Panc1 (cell line): ENCODE data around the gene NPTXR. TPM values are rescaled to one million over a fixed set of nuclear protein-coding genes. Genes with fewer than 3 reads are reported as not detected.

Experiments
- ATAC-seq: fragments of 200-7000 bp; cut with Tn5 transposase; 2 replicates; pipeline ENCODE4 v1.9.1; 2020; ENCODE audit warnings: mild to moderate bottlenecking, moderate library complexity
- BruUV-seq: library from RNA; stranded (reverse); fragments of 400-500 nt; replicated peaks from 2 replicates; lab custom pipeline; 2021; lab: Mats Ljungman, UMichigan
- CTCF ChIA-PET: fragments of 300-600 bp; sonication (Branson Sonifier 250); formaldehyde crosslinking; loops from one replicate; lab custom pipeline; 2022; ENCODE audit warnings: antibody characterized with exemption; lab: Charles Lee
- POLR2A ChIA-PET: fragments of 300-600 bp; sonication (Branson Sonifier 250); formaldehyde crosslinking; loops from one replicate; lab custom pipeline; 2022; ENCODE audit warnings: antibody characterized with exemption; lab: Charles Lee
- DNase-seq: peaks from one replicate; pipeline ENCODE4 v3.0.0-alpha.2; 2010; ENCODE audit warnings: low read depth, low spot score
- H3K27ac ChIP-seq: 2 replicates; pipeline ENCODE4 v1.5.1; 2011; ENCODE audit warnings: mild to moderate bottlenecking, low read length, inconsistent platforms
- H3K27me3 ChIP-seq: fragments of 200-500 bp; sonication (Bioruptor generic); 2 replicates; pipeline ENCODE4 v1.6.0; 2014; ENCODE audit warnings: low read length, inconsistent platforms; ENCODE audit not compliant: control insufficient read depth, insufficient read depth
- H3K36me3 ChIP-seq: fragments of 200-500 bp; sonication (Bioruptor generic); 2 replicates; pipeline ENCODE4 v1.5.1; 2014; ENCODE audit warnings: inconsistent platforms, mild to moderate bottlenecking, low read length, moderate library complexity; ENCODE audit not compliant: control insufficient read depth, insufficient read depth
- H3K4me1 ChIP-seq: 2 replicates; pipeline ENCODE4 v1.5.1; 2011; ENCODE audit warnings: inconsistent platforms, mild to moderate bottlenecking, low read length, moderate library complexity; ENCODE audit not compliant: control insufficient read depth, insufficient read depth
- H3K4me3 ChIP-seq, 2 experiments: 2 replicates each; pipeline ENCODE4 v1.5.1; 2011 to 2012; ENCODE audit warnings: low read depth in 2 of 2, low read length in 2 of 2, mild to moderate bottlenecking in 2 of 2, inconsistent platforms in 1 of 2, moderate library complexity in 1 of 2
- H3K9me3 ChIP-seq: fragments of 200-500 bp; sonication (Bioruptor generic); 2 replicates; pipeline ENCODE4 v1.5.1; 2014; ENCODE audit warnings: low read depth, mild to moderate bottlenecking, inconsistent platforms, low read length, moderate library complexity; ENCODE audit not compliant: control insufficient read depth, insufficient read depth
- POLR2AphosphoS5 ChIP-seq: IDR thresholded peaks from 2 replicates; pipeline ENCODE4 v1.6.1; 2012; ENCODE audit warnings: mild to moderate bottlenecking, low read depth, low read length, moderate library complexity
- SIN3A ChIP-seq: IDR thresholded peaks from 2 replicates; pipeline ENCODE4 v1.6.1; 2012; ENCODE audit warnings: low read depth, mild to moderate bottlenecking, low read length, moderate library complexity, borderline replicate concordance; ENCODE audit not compliant: insufficient read depth
- TCF7L2 ChIP-seq: IDR thresholded peaks from 2 replicates; pipeline ENCODE4 v1.6.1; 2011; ENCODE audit warnings: mild to moderate bottlenecking, low read depth, low read length, inconsistent platforms
- in situ Hi-C: cut with HindIII; loops from 2 replicates; pipeline ENCODE4 v1.10.0; 2016; ENCODE audit warnings: low sequenced_read_pairs, low pct_unique_long_range_greater_than_20kb
- intact Hi-C: fragments of 100-400 bp; cut with micrococcal nuclease; formaldehyde crosslinking; loops from one replicate; pipeline ENCODE4 v1.10.0; 2022; ENCODE audit not compliant: unreplicated experiment
- total RNA-seq: library from RNA; stranded (reverse); gene quantifications from one replicate; pipeline ENCODE4 v1.2.1, GENCODE V29; 2021; ENCODE audit not compliant: unreplicated experiment
- TF ChIP-seq, protein P1 (sequence below): fragments of 450-650 bp; IDR thresholded peaks from 2 replicates; pipeline ENCODE4 v1.5.1; 2017; ENCODE audit warnings: mild to moderate bottlenecking
- TF ChIP-seq, protein P2 (sequence below), 2 experiments: IDR thresholded peaks; 2 replicates each; pipeline ENCODE4 v1.6.1; 2011 to 2012; ENCODE audit warnings: low read depth in 2 of 2, control low read depth in 1 of 2, low read length in 1 of 2, mild to moderate bottlenecking in 1 of 2, moderate library complexity in 1 of 2; ENCODE audit not compliant: insufficient read depth in 1 of 2

The NPTXR gene
- total RNA-seq, 1 experiment from 2014 or later: 32.6 TPM

DNA sequence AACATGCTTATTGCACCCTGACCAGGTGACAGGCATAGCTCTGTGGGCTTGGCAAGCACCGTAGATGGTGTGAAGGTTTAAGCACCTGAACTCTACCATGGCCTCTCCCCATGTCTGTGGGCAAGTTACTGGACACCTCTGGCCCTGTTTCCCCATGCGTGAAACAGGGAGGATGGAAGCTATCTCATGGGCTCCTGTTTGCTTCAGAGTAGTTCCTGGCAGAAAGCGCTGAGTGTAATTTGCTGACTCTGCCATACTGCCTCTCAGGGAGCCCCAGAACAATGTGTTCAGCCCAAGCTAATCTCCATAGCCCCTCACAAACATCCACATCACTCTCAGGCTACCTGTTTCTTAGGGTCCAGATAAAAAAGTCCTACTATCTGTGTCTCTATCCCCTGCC is 25.8 kb upstream of the NPTXR start:
- H3K27me3 ChIP-seq: no peaks in the 10 kb centered on the region
- ChIA-PET CTCF (interaction anchor here (0.6 to 1.5 kb wide), 6 partner anchors 43 to 221 kb away, joined by 3 to 11 read pairs (median 6); no protein-coding TSS in a partner anchor), POLR2A (no interaction called here)
- no peak overlapping the region for H3K4me3 ChIP-seq
- no peaks in the 10 kb centered on the region; the same call in 1 of the 2 replicates for H3K36me3 ChIP-seq
- no peak for TF ChIP-seq POLR2AphosphoS5
- no peak for TF ChIP-seq SIN3A
- TF ChIP-seq, protein P1, sequence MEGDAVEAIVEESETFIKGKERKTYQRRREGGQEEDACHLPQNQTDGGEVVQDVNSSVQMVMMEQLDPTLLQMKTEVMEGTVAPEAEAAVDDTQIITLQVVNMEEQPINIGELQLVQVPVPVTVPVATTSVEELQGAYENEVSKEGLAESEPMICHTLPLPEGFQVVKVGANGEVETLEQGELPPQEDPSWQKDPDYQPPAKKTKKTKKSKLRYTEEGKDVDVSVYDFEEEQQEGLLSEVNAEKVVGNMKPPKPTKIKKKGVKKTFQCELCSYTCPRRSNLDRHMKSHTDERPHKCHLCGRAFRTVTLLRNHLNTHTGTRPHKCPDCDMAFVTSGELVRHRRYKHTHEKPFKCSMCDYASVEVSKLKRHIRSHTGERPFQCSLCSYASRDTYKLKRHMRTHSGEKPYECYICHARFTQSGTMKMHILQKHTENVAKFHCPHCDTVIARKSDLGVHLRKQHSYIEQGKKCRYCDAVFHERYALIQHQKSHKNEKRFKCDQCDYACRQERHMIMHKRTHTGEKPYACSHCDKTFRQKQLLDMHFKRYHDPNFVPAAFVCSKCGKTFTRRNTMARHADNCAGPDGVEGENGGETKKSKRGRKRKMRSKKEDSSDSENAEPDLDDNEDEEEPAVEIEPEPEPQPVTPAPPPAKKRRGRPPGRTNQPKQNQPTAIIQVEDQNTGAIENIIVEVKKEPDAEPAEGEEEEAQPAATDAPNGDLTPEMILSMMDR: no peak
- no peak for TF ChIP-seq TCF7L2
- TF ChIP-seq, protein P2, sequence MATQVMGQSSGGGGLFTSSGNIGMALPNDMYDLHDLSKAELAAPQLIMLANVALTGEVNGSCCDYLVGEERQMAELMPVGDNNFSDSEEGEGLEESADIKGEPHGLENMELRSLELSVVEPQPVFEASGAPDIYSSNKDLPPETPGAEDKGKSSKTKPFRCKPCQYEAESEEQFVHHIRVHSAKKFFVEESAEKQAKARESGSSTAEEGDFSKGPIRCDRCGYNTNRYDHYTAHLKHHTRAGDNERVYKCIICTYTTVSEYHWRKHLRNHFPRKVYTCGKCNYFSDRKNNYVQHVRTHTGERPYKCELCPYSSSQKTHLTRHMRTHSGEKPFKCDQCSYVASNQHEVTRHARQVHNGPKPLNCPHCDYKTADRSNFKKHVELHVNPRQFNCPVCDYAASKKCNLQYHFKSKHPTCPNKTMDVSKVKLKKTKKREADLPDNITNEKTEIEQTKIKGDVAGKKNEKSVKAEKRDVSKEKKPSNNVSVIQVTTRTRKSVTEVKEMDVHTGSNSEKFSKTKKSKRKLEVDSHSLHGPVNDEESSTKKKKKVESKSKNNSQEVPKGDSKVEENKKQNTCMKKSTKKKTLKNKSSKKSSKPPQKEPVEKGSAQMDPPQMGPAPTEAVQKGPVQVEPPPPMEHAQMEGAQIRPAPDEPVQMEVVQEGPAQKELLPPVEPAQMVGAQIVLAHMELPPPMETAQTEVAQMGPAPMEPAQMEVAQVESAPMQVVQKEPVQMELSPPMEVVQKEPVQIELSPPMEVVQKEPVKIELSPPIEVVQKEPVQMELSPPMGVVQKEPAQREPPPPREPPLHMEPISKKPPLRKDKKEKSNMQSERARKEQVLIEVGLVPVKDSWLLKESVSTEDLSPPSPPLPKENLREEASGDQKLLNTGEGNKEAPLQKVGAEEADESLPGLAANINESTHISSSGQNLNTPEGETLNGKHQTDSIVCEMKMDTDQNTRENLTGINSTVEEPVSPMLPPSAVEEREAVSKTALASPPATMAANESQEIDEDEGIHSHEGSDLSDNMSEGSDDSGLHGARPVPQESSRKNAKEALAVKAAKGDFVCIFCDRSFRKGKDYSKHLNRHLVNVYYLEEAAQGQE (IDR thresholded peaks at IDR 0.05; ENCODE audit: insufficient read depth in 1 of 2, low read depth in 2 of 2, low read length in 1 of 2): no peak
- H3K9me3 ChIP-seq: no peaks in the 10 kb centered on the region
- in situ Hi-C loops: no loop called here
- no peak for ATAC-seq
- DNase-seq: no peak
- peaks cover 28% of the 10 kb centered on the region for H3K4me1 ChIP-seq
- intact Hi-C loops: loop anchor here (5.0 to 10.0 kb wide), 3 partner anchors 55 to 253 kb away; no protein-coding TSS in a partner anchor
- H3K27ac ChIP-seq: peak overlapping the region; percentile 63
- BruUV-seq: no TSS peak

DNA sequence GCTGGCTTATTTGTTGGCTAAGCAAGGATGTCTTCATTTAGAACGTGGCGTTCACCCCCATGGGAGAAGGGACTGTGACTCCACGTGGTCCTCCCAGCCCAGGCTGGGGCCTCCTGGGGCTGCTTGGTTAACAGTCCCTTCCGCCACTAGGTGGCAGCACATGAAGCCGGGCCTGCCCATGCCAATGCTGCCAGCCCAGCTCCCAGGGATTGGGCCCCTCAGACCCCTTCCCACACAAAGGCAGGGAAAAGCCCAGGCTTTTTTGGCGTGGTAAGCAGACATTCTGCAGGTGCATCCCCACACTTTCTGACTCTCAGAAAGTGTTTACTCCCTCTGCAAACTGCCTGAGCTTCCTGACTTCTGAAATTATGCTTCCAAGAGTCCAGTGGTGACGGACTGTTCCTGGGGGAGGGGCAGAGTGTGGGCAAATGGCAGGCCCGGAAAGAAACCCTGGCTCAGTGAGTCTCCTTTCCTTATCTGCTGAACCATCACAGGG is 25.1 kb upstream of the NPTXR start:
- no TSS peak for BruUV-seq
- intact Hi-C loops: loop anchor here (5.0 to 10.0 kb wide), 2 partner anchors 136 to 253 kb away; no protein-coding TSS in a partner anchor
- Histone ChIP-seq H3K4me3 (no peak overlapping the region), H3K4me1 (peaks cover 36% of the 10 kb centered on the region), H3K36me3 (no peaks in the 10 kb centered on the region; the same call in 1 of the 2 replicates), H3K9me3 (no peaks in the 10 kb centered on the region), H3K27ac (no peak overlapping the region), H3K27me3 (no peaks in the 10 kb centered on the region)
- TF ChIP-seq POLR2AphosphoS5: no peak
- TF ChIP-seq, protein P1: peak; percentile 91
- ChIA-PET CTCF (interaction anchor here (1.5 kb wide), 2 partner anchors 58 to 100 kb away, joined by 5 to 7 read pairs; no protein-coding TSS in a partner anchor), POLR2A (no interaction called here)
- in situ Hi-C loops: no loop called here
- DNase-seq (no peak), ATAC-seq (peak; percentile 60)
